Measurements from ENCODE around the gene SORD. TPM values are rescaled to one million over a fixed set of nuclear protein-coding genes. Genes with fewer than 3 reads are reported as not detected.

The SORD gene
- total RNA-seq, 1 donor from 2014 or later = 36.7 TPM

DNA sequence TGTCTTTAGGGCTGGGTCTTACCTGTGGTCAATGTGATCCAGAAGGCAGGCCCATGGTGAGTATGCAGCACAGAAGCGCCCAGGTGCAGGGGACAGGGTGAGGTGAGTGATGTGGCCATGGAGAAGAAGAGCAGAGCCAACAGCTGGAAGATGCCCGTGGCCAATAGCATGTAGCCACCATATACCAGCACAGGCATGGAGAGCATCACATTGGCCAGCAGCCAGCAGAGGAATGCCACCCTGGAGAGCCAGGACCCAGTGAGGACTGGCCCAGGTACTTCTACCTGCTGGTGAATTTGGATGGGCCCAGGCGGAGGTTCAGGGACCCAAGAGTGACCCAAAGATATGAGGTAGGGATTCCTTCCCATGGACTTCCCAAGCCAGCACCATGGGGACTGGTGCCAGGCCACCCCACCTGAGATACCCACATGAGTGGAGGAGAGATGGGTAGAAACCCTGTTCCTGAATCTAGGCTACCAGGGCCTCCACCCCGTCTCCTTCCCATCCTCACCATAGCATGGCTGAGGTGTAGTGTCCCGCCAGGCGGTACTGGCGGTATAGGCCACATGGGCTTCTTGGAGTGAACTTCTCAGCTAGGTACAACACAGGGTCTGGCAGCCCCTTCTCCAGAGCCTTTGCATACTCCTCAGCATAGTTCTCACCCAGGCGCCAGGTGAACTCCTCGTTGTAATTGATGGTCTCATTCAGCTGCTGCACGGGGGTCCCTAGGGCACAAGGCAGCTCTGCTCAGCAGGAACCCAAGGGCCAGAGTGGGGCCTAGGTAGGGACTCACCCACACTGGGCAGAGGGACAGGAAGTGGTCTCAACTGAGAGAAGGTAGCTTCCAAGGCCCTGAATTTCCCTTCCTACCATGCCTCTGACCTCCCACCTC, 97.3 kb downstream of the SORD start:
- H3K9me3 ChIP-seq (ENCODE audit: low read depth) = no peaks in the 10 kb centered on the region
- H3K9ac ChIP-seq = no peak overlapping the region
- no peaks in the 10 kb centered on the region for H4K20me1 ChIP-seq (ENCODE audit: low read depth)
- no peaks in the 10 kb centered on the region for H3K79me2 ChIP-seq (ENCODE audit: low read depth)
- H3K4me2 ChIP-seq = no peak overlapping the region
- TF ChIP-seq EZH2phosphoT487 (IDR thresholded peaks at IDR 0.05) (no peak), EZH2 (IDR thresholded peaks at IDR 0.05) (no peak), CTCF (IDR thresholded peaks at IDR 0.05) (no peak)
- H3K4me3 ChIP-seq = no peak overlapping the region
- H3F3A ChIP-seq (ENCODE audit: low read depth) = no peaks in the 10 kb centered on the region
- H2AFZ ChIP-seq (replicated peaks) = no peak overlapping the region
- peaks cover 2% of the 10 kb centered on the region for H3K9me3 Mint-ChIP-seq
- H3K4me1 Mint-ChIP-seq = peaks cover 9% of the 10 kb centered on the region
- H3K4me1 ChIP-seq = no peaks in the 10 kb centered on the region
- H3K27me3 Mint-ChIP-seq (ENCODE audit: insufficient read depth, low read depth) = peaks cover 36% of the 10 kb centered on the region
- no peak overlapping the region for H3K4me3 Mint-ChIP-seq
- no peak overlapping the region for H3K27ac Mint-ChIP-seq
- H3K27ac ChIP-seq = no peak overlapping the region
- no peak for DNase-seq (ENCODE audit: low spot score)
- H3K27me3 ChIP-seq = peaks cover 97% of the 10 kb centered on the region
- no peaks in the 10 kb centered on the region for H3K36me3 Mint-ChIP-seq
- no peaks in the 10 kb centered on the region for H3K36me3 ChIP-seq

- DNase-seq (ENCODE audit: low spot score) = no peak
- Mint-ChIP-seq H3K9me3 (no peaks in the 10 kb centered on the region), H3K27ac (no peak overlapping the region), H3K36me3 (no peaks in the 10 kb centered on the region), H3K27me3 (ENCODE audit: insufficient read depth, low read depth) (peaks cover 33% of the 10 kb centered on the region), H3K4me3 (no peak overlapping the region), H3K4me1 (peaks cover 9% of the 10 kb centered on the region)
- no peak for TF ChIP-seq EZH2 (IDR thresholded peaks at IDR 0.05)
- TF ChIP-seq EZH2phosphoT487 (IDR thresholded peaks at IDR 0.05) = no peak
- TF ChIP-seq CTCF (IDR thresholded peaks at IDR 0.05) = no peak
- no peak overlapping the region for H3K4me2 ChIP-seq
- no peak overlapping the region for H3K9ac ChIP-seq
- H2AFZ ChIP-seq (replicated peaks) = no peak overlapping the region
- peaks cover 97% of the 10 kb centered on the region for H3K27me3 ChIP-seq
- no peak overlapping the region for H3K27ac ChIP-seq
- no peaks in the 10 kb centered on the region for H3K9me3 ChIP-seq (ENCODE audit: low read depth)
- H3K79me2 ChIP-seq (ENCODE audit: low read depth) = no peaks in the 10 kb centered on the region
- no peaks in the 10 kb centered on the region for H3F3A ChIP-seq (ENCODE audit: low read depth)
- no peak overlapping the region for H3K4me3 ChIP-seq
- no peaks in the 10 kb centered on the region for H3K36me3 ChIP-seq
- no peaks in the 10 kb centered on the region for H4K20me1 ChIP-seq (ENCODE audit: low read depth)
- H3K4me1 ChIP-seq = no peaks in the 10 kb centered on the region
These were observed 98.0 kb downstream of the SORD start for GRCh38 chr15:45121020-45121419.

- H3K9ac ChIP-seq = no peak overlapping the region
- no peaks in the 10 kb centered on the region for H3K4me1 ChIP-seq
- no peak for DNase-seq (ENCODE audit: low spot score)
- H3K9me3 Mint-ChIP-seq = no peaks in the 10 kb centered on the region
- no peaks in the 10 kb centered on the region for H3K36me3 ChIP-seq
- H3K79me2 ChIP-seq (ENCODE audit: low read depth) = no peaks in the 10 kb centered on the region
- H3K4me3 ChIP-seq = no peak overlapping the region
- H3K27me3 Mint-ChIP-seq (ENCODE audit: insufficient read depth, low read depth) = peaks cover 29% of the 10 kb centered on the region
- H3K9me3 ChIP-seq (ENCODE audit: low read depth) = no peaks in the 10 kb centered on the region
- H3K27ac ChIP-seq = no peak overlapping the region
- no peaks in the 10 kb centered on the region for H3K36me3 Mint-ChIP-seq
- no peaks in the 10 kb centered on the region for H3F3A ChIP-seq (ENCODE audit: low read depth)
- no peak for TF ChIP-seq EZH2 (IDR thresholded peaks at IDR 0.05)
- no peak for TF ChIP-seq CTCF (IDR thresholded peaks at IDR 0.05)
- TF ChIP-seq EZH2phosphoT487 (IDR thresholded peaks at IDR 0.05) = no peak
- peaks cover 9% of the 10 kb centered on the region for H3K4me1 Mint-ChIP-seq
- no peaks in the 10 kb centered on the region for H4K20me1 ChIP-seq (ENCODE audit: low read depth)
- no peak overlapping the region for H3K4me2 ChIP-seq
- no peak overlapping the region for H3K27ac Mint-ChIP-seq
- no peak overlapping the region for H2AFZ ChIP-seq (replicated peaks)
- H3K4me3 Mint-ChIP-seq = no peak overlapping the region
- peaks cover 97% of the 10 kb centered on the region for H3K27me3 ChIP-seq
These were observed 98.9 kb downstream of the SORD start for GRCh38 chr15:45121706-45122417.
